ENCODE results near the gene RELB. TPM values are rescaled to one million over a fixed set of nuclear protein-coding genes. Genes with fewer than 3 reads are reported as not detected.

Gene RELB
- total and polyA plus RNA-seq, 7 donors: 6.5 to 44.0 (median 13.2) TPM

- no peak for ATAC-seq
- Histone ChIP-seq H3K27ac (no peak overlapping the region), H3K27me3 (ENCODE audit: insufficient read depth in 3 of 3, low read length in 2 of 3) (no peaks in the 10 kb centered on the region), H3K36me3 (ENCODE audit: insufficient read depth in 1 of 2, low read depth in 1 of 2) (peaks cover 0 to 27% of the 10 kb centered on the region in 2 donors), H3K4me1 (no peaks in the 10 kb centered on the region), H3K9me3 (no peaks in the 10 kb centered on the region), H3K4me3 (no peak overlapping the region)
- no peak for DNase-seq
- 79 to 82% (median 79%) methylated on average over 13 to 14 of the region's 14 CpGs for WGBS, 3 donors
- no peak for TF ChIP-seq CTCF (IDR thresholded peaks at IDR 0.05)
- intact Hi-C loops (cut with DNase I): no loop called here
Measured at GRCh38 chr19:45021971-45022370, 20.7 kb downstream of the RELB start.

- intact Hi-C loops (cut with DNase I): no loop called here
- H3K27ac ChIP-seq: no peak overlapping the region
- no peaks in the 10 kb centered on the region for H3K9me3 ChIP-seq
- H3K4me3 ChIP-seq: no peak overlapping the region
- ATAC-seq (no peak), DNase-seq (no peak)
- peaks cover 0 to 36% of the 10 kb centered on the region in 2 donors for H3K36me3 ChIP-seq (ENCODE audit: insufficient read depth in 1 of 2, low read depth in 1 of 2)
- H3K4me1 ChIP-seq: no peaks in the 10 kb centered on the region
- H3K27me3 ChIP-seq (ENCODE audit: insufficient read depth in 3 of 3, low read length in 2 of 3): no peaks in the 10 kb centered on the region
- TF ChIP-seq CTCF (IDR thresholded peaks at IDR 0.05): no peak
- 81 to 88% (median 88%) methylated on average over 4 of the region's 4 CpGs for WGBS, 3 donors
Measured at GRCh38 chr19:45023048-45023447, 21.8 kb downstream of the RELB start.

- no peaks in the 10 kb centered on the region for H3K4me1 ChIP-seq
- H3K27me3 ChIP-seq (ENCODE audit: insufficient read depth in 3 of 3, low read length in 2 of 3): no peaks in the 10 kb centered on the region
- ATAC-seq (no peak), DNase-seq (no peak)
- H3K27ac ChIP-seq: no peak overlapping the region
- intact Hi-C loops (cut with DNase I): no loop called here
- H3K36me3 ChIP-seq (ENCODE audit: insufficient read depth in 1 of 2, low read depth in 1 of 2): peaks cover 0 to 53% of the 10 kb centered on the region in 2 donors
- H3K4me3 ChIP-seq: no peak overlapping the region
- 91 to 96% (median 92%) methylated on average over 8 to 9 of the region's 9 CpGs for WGBS, 3 donors
- H3K9me3 ChIP-seq: no peaks in the 10 kb centered on the region
- no peak for TF ChIP-seq CTCF (IDR thresholded peaks at IDR 0.05)
Measured at GRCh38 chr19:45025264-45025663, 24.0 kb downstream of the RELB start.

- WGBS, 3 donors: 93 to 98% (median 94%) methylated on average over 2 of the region's 2 CpGs
- no peak for TF ChIP-seq CTCF (IDR thresholded peaks at IDR 0.05)
- H3K4me3 ChIP-seq: no peak overlapping the region
- DNase-seq (no peak), ATAC-seq (no peak)
- H3K27me3 ChIP-seq (ENCODE audit: insufficient read depth in 3 of 3, low read length in 2 of 3): no peaks in the 10 kb centered on the region
- no peaks in the 10 kb centered on the region for H3K9me3 ChIP-seq
- H3K4me1 ChIP-seq: no peaks in the 10 kb centered on the region
- peaks cover 3 to 74% of the 10 kb centered on the region in 2 donors for H3K36me3 ChIP-seq (ENCODE audit: insufficient read depth in 1 of 2, low read depth in 1 of 2)
- no peak overlapping the region for H3K27ac ChIP-seq
- intact Hi-C loops (cut with DNase I): no loop called here
Measured at GRCh38 chr19:45027371-45027770, 26.1 kb downstream of the RELB start.

- WGBS, 3 donors: 91 to 96% (median 92%) methylated on average over 6 of the region's 6 CpGs
- TF ChIP-seq CTCF (IDR thresholded peaks at IDR 0.05): no peak
- H3K27me3 ChIP-seq (ENCODE audit: insufficient read depth in 3 of 3, low read length in 2 of 3): no peaks in the 10 kb centered on the region
- no peak overlapping the region for H3K27ac ChIP-seq
- H3K4me3 ChIP-seq: no peak overlapping the region
- H3K9me3 ChIP-seq: no peaks in the 10 kb centered on the region
- H3K36me3 ChIP-seq (ENCODE audit: insufficient read depth in 1 of 2, low read depth in 1 of 2): peaks cover 3 to 95% of the 10 kb centered on the region in 2 donors
- ATAC-seq (no peak), DNase-seq (no peak)
- intact Hi-C loops (cut with DNase I): no loop called here
- H3K4me1 ChIP-seq: no peaks in the 10 kb centered on the region
Measured at GRCh38 chr19:45030825-45031224, 29.6 kb downstream of the RELB start.
